GM04504 (cell line): Measurements from ENCODE around the gene YIF1A.
"Not testable (repeated sequence)": the region's sequence is repeated elsewhere in the genome, so short reads cannot be mapped to it uniquely, and the experiment has no call there.

Source experiments
- DNase-seq: peaks from one replicate; pipeline ENCODE4 v3.0.0-alpha.2; 2012; ENCODE audit warnings: low read depth

Gene YIF1A

DNA sequence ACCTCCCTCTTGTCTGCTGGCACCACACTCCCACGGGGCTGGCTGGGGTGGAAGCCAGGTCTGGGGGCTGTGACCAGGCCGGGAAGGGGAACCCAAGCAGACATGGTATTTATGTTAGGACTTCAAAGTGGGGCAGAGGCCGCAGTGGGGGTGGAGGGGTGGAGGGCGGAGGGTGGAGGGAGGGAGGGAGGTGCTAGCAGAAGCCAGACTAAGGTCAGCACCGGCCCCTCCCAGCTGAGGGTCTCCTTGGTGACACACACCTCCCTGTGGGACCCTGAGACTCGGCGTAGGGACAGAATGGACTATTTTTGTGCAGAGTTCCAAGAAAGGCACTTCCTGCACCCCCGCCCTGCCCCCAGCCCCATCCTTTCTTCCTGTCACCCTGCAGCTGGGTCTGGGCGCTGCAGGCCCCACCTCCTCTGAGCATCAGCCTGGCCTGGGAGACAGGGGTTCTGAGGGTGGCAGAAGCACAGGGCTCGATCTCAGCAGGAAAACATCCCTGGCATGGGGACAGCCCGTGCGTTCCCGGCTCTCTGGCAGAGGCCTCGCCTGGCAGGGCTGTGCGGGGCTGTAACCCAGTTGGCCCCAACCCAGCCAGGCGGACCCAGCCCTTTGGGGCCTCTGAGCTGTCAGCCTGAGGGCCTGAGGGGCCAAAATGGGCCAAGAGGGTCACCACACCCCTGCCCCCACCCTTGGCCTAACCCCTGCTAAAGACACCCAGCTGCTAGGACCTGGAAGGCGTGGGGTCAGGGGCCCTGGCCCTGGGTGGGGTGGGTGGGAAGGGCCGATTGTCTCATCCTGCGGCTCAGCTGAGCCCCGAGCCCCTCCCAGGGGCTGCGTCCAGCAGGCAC is 37.5 kb upstream of the YIF1A start:
- no peak for DNase-seq

GRCh38 chr11:66325263-66325671 is 36.3 kb upstream of the YIF1A start:
- DNase-seq = no peak

DNA sequence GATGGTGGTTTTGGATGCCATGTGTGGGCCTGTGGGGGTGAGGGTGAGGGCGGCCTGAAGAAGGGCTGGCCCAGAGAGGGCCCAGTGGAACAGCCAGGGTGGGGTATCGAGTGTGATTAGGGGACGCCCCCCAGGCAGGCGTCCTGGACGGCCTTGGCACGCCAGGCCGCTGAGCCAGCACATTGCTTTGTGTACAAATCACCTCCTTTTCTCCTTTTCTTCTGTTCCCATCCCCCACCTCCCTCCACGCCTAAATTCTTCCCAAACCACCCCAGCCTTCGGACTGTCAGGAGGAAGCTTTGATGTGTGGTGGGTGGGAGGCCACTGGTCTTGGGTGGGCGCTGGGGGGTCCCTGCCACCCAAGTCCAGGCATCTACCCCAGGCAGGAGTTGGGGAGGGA is 35.7 kb upstream of the YIF1A start:
- DNase-seq = no peak

DNA sequence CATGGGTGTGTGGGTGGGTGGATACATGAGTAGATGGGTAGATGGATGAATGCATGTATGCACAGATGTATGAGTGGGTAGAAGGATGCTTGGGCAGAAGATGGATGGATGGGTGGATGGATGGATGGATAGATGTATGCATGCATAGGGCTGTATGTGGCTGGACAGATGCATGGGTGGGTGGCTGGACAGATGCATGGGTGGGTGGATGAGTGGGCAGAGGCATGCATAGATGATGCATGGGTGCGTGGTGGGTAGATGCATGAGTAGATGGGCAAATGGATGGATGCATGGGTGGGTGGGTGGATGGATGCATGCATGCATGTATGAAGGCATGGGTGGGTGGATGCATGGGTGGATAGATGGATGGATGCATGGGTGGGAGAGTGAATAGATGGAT is 34.7 kb upstream of the YIF1A start:
- no peak for DNase-seq

GRCh38 chr11:66322732-66323427 is 33.9 kb upstream of the YIF1A start:
- no peak for DNase-seq

DNA sequence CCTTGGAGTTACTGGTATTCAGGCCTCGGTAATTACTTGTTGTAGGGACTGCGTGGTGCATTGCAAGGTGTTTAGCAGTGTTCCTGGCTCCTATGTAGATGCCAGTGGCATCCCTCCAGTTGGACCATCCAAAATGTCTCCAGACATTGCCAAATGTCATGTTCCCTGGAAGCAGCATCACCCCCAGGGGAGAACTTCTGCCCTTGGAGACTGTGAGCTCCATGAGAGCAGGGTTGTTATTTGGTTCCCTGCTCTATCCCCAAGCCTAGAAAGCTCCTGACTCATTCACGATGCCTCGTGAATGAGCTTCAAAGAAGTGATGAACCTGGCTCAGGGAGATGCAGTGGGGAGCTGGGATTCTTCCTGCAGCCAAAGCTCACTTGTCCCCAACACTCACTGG is 32.7 kb upstream of the YIF1A start:
- no peak for DNase-seq

- not testable (repeated sequence) for DNase-seq
These were observed 31.8 kb upstream of the YIF1A start for GRCh38 chr11:66320748-66321147.

DNA sequence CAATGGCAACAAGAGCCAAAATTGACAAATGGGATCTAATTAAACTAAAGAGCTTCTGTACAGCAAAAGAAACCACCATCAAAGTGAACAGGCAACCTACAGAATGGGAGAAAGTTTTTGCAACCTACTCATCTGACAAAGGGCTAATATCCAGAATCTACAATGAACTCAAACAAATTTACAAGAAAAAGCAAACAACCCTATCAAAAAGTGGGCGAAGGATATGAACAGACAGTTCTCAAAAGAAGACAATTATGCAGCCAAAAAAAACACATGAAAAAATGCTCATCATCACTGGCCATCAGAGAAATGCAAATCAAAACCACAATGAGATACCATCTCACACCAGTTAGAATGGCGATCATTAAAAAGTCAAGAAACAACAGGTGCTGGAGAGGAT is 31.3 kb upstream of the YIF1A start:
- not testable (repeated sequence) for DNase-seq

DNA sequence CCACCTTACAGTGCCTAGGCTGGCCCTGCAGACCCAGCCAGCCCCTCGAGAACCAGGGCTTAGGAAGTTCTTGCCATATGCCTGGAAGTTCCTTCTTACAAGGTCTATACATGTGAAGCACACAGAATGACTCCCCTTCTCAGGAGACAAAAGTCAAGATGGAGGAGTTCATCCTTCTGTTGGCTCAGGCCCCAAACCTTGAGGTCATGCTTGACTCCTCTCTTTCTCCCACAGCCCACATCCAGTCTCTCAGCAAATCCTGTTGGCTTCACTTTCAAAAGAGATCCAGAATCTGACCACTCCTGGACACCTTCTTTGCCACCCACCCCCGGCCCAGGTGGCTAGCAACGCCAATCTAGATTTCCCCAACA is 29.6 kb upstream of the YIF1A start:
- no peak for DNase-seq

DNA sequence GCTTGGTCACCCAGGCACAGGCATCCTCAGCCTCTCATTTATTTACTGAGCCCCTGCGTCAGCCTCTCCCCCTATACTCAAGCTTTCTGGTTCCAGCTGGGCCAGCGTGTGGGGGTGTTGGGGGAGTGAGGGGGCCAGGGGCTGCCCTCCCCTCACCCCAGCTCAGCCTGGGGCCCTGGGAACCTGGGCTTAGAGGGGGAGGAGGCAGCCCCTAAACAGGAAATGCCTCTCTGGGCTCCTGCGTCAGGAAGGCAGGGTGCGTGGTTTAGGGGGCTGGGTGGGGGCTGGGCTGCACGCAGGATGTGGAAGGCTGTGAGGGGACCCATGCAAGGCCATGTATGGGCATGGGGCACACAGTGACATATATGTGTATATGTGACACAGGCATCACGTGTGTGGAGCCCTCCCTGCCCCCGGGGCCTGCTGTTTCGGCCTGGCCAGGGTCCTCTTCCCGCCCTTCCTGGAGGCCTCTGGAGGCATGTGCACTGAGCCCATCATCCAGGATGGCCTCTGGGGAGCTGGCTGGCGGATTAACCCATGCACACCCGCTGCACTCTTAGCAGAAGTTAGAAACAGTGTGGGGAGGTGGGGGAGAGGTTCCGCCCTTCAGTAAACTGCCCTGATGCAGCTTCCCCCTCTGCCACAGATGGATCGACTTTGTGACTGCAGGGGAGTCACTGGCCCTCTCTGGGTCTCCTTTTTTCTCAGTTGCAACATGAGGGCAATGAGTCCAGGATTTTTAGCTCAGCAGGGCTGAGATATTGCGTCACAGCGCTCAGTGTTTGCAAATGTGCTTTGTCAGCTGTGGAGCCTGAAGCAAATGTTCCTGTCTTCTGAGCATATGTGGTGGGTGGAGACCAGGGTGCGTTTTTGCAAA is 29.0 kb upstream of the YIF1A start:
- peak; percentile 77 for DNase-seq

GRCh38 chr11:66317322-66317722 is 28.4 kb upstream of the YIF1A start:
- DNase-seq = no peak

DNA sequence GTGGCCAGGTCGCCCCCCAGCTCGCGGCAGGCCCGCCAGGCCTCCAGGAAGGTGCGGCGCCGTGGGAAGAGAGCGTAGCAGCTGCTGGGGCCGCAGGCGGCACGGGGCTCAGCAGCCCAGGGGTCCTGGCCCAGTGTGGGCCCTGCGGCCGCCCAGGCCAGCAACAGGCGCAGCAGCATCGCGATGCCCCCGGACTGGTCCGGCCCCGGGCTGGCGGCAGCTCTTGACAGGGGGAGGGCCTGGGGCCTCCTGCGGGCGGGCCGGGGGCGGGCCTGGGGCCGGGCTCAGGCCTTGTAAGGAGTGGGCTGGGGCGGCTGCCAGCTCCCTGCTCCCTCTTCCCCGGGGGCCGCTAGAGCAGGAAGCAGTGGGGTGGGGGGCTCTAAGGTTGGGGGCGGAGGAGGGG is 27.9 kb upstream of the YIF1A start, which contains the start of gene CD248:
CD248 (minus strand) TSS at position 196 of the 403 bp plus-strand sequence; CDS start at position 179, 17 bp downstream.
- no peak for DNase-seq

GRCh38 chr11:66315921-66316811 is 27.2 kb upstream of the YIF1A start:
- no peak for DNase-seq

GRCh38 chr11:66315498-66315885 is 26.5 kb upstream of the YIF1A start:
- DNase-seq = no peak

DNA sequence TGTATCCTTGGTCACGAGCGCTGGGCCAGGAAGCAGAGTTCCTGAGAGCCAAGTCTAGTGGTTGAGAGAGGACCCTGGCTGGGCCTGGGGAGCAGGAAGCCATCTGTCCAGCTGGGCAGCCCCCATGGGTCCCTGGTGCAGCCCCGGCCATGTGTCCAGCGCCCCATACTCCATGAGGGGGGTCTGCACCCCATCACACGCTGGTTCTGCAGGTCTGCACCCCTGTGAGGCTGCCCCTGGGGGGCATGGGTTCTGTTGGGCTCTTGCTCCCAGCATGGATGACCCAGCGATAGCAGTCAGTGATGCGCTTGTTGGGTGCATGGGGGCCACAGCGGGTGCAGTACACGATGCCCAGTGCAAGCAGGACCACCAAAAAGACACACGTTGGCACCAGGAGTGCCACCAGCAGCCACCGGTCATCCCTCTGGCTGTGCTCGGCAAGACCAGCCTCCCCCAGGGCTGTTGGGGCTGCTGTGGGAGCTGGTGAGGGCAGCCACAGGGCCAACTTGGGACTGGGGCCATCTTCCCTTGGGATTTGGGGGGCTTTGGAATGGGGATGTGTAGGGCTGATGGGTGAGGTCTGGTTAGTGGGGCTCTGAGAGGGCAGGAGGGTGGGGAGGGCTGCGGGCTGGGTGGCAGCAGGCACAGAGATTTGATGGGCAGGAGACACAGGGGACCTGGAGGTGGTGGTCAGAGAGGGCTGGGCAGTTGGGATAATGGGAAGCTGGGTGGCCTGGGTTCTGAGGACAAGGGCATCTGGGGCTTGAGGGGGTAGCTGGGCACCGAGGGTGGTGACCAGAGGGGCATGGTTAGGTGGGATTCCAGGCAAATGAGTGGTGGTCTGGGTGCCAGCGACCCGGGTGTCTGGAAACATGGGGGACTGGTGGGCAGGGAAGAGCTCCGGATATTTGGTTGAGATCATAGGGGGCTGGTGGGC is 25.9 kb upstream of the YIF1A start:
- no peak for DNase-seq

DNA sequence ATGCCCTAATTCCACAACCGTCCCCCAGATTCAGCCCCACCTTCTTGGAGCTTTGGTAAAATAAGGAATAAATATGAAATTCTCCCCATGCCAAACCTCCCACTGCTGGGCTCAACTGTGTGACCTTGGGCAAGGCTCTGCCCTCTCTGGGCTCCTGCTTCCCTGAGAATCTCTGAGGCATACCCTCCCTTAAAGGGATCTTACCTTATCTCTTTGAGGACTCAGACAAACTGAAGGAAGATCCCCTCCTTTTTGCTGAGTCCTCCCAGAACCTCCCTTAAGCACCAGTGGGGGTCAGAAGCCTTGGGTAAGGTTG is 25.2 kb upstream of the YIF1A start:
- no peak for DNase-seq

GRCh38 chr11:66313321-66314185 is 24.6 kb upstream of the YIF1A start:
- no peak for DNase-seq

DNA sequence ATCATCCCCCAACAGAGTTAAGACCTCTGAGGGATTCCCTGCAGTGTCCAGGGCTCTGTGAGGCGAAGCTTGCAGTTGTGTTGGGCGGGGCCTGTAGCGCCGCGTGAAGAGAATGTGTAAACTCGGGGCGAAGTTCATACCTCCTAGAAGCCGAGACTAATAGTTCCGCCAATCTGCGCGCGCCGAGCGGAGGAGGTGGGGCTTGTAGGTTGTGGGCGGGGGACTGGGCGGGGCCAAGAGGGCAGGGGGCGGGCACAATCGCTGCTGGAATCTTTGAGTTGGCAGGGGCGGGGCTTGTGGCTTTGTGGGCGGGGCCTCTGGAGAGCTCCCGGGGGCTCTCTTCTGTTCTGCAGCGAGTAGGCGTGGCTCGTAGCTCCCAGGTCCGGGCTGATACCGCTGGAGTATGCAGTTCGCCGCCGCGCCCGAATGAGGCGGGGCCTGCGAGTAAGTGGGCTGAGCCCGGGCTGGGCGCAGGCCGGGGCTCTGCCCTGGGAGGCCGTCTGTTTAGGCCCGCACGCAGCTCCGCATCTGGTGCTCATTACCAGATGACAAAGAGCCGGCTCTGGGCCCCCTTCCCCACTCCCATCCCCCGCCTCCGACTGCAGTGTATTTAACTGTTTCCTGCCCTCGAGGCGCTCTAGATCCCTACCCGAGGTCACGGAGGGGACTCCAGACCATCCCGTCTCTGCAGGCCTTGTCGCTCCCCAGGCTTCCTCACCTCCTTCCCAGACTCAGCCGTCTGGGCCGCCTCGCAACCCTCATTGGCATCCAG is 23.8 kb upstream of the YIF1A start:
- peak; percentile 99 for DNase-seq
